ENCODE measurements around the gene PPA1.
"Not testable (repeated sequence)": the region's sequence is repeated elsewhere in the genome, so short reads cannot be mapped to it uniquely, and the experiment has no call there.

PPA1 gene

GRCh38 chr10:70266056-70266455, 32.8 kb upstream of the PPA1 start:
- H3K4me3 ChIP-seq (ENCODE audit: control insufficient read depth, low read depth, low read length): no peak overlapping the region
- no peak for DNase-seq (ENCODE audit: low read depth)
- TF ChIP-seq CTCF (IDR thresholded peaks at IDR 0.05; ENCODE audit: control insufficient read depth, insufficient read depth, low read depth, low read length, missing control alignments): no peak

- DNase-seq (ENCODE audit: low read depth): no peak
- no peak overlapping the region for H3K4me3 ChIP-seq (ENCODE audit: control insufficient read depth, low read depth, low read length)
- no peak for TF ChIP-seq CTCF (IDR thresholded peaks at IDR 0.05; ENCODE audit: control insufficient read depth, insufficient read depth, low read depth, low read length, missing control alignments)
Observed at GRCh38 chr10:70265032-70265689, 31.9 kb upstream of the PPA1 start.

GRCh38 chr10:70260734-70261133, 27.5 kb upstream of the PPA1 start:
- no peak overlapping the region for H3K4me3 ChIP-seq (ENCODE audit: control insufficient read depth, low read depth, low read length)
- no peak for DNase-seq (ENCODE audit: low read depth)
- no peak for TF ChIP-seq CTCF (IDR thresholded peaks at IDR 0.05; ENCODE audit: control insufficient read depth, insufficient read depth, low read depth, low read length, missing control alignments)

- no peak for TF ChIP-seq CTCF (IDR thresholded peaks at IDR 0.05; ENCODE audit: control insufficient read depth, insufficient read depth, low read depth, low read length, missing control alignments)
- H3K4me3 ChIP-seq (ENCODE audit: control insufficient read depth, low read depth, low read length): no peak overlapping the region
- DNase-seq (ENCODE audit: low read depth): no peak
Observed at GRCh38 chr10:70260259-70260658, 27.0 kb upstream of the PPA1 start.

- TF ChIP-seq CTCF (IDR thresholded peaks at IDR 0.05; ENCODE audit: control insufficient read depth, insufficient read depth, low read depth, low read length, missing control alignments): no peak
- DNase-seq (ENCODE audit: low read depth): no peak
- H3K4me3 ChIP-seq (ENCODE audit: control insufficient read depth, low read depth, low read length): no peak overlapping the region
Observed at GRCh38 chr10:70258216-70258615, 25.0 kb upstream of the PPA1 start.

GRCh38 chr10:70257816-70258215, 24.6 kb upstream of the PPA1 start:
- H3K4me3 ChIP-seq (ENCODE audit: control insufficient read depth, low read depth, low read length); DNase-seq (ENCODE audit: low read depth): not testable (repeated sequence)

GRCh38 chr10:70256463-70256862, 23.2 kb upstream of the PPA1 start:
- no peak for TF ChIP-seq CTCF (IDR thresholded peaks at IDR 0.05; ENCODE audit: control insufficient read depth, insufficient read depth, low read depth, low read length, missing control alignments)
- H3K4me3 ChIP-seq (ENCODE audit: control insufficient read depth, low read depth, low read length): no peak overlapping the region
- DNase-seq (ENCODE audit: low read depth): no peak
